ENCODE data around the gene SETBP1.

- TF ChIP-seq CTCF (IDR thresholded peaks at IDR 0.05) (no peak), REST (IDR thresholded peaks at IDR 0.05; ENCODE audit: insufficient read depth in 1 of 2, low read depth in 2 of 2, low read length in 1 of 2) (no peak), POLR2AphosphoS5 (IDR thresholded peaks at IDR 0.05; ENCODE audit: low read depth, low read length) (no peak), SIN3A (IDR thresholded peaks at IDR 0.05; ENCODE audit: borderline replicate concordance, insufficient read depth, low read depth, low read length) (no peak)
Measured at GRCh38 chr18:44897411-44897810, 216.7 kb downstream of the SETBP1 start.
